ENCODE results near the gene JPH4. TPM values are rescaled to one million over a fixed set of nuclear protein-coding genes. Genes with fewer than 3 reads are reported as not detected.

JPH4 gene
- polyA plus RNA-seq, 3 donors = 2.2 to 4.1 (median 3.7) TPM

GRCh38 chr14:23540141-23540469 lies 38.5 kb downstream of the JPH4 start:
- Histone ChIP-seq H3K9me3 (replicated peaks in 1 of 2; ENCODE audit: control insufficient read depth in 1 of 2, insufficient read depth in 1 of 2, low read length in 2 of 2) (no peaks in the 10 kb centered on the region), H3K4me3 (replicated peaks in 1 of 3; ENCODE audit: low read depth in 2 of 3, low read length in 3 of 3) (no peak overlapping the region), H3K4me1 (ENCODE audit: control insufficient read depth in 1 of 2, insufficient read depth in 2 of 2, low read length in 2 of 2) (peaks cover 8 to 10% of the 10 kb centered on the region in 2 donors), H3K9ac (ENCODE audit: insufficient read depth, low read length, poor library complexity, severe bottlenecking) (no peak overlapping the region), H3K4me2 (replicated peaks; ENCODE audit: extremely low read depth, low read length, poor library complexity, severe bottlenecking) (no peak overlapping the region), H4K20me1 (ENCODE audit: insufficient read depth, low read length) (no peaks in the 10 kb centered on the region), H3K79me2 (ENCODE audit: insufficient read depth, low read length) (no peaks in the 10 kb centered on the region), H3K27ac (ENCODE audit: low read depth in 1 of 2, low read length in 2 of 2) (no peak overlapping the region), H2AFZ (ENCODE audit: insufficient read depth, low read depth, low read length, poor library complexity, severe bottlenecking) (no peak overlapping the region), H3K27me3 (ENCODE audit: control insufficient read depth in 2 of 2, insufficient read depth in 2 of 2, low read length in 2 of 2) (no peaks in the 10 kb centered on the region), H3K36me3 (replicated peaks in 1 of 2; ENCODE audit: control insufficient read depth in 1 of 2, insufficient read depth in 2 of 2, low read length in 2 of 2) (no peaks in the 10 kb centered on the region)
- DNase-seq = no peak
- 100% methylated on average over 2 of the region's 4 CpGs for WGBS (ENCODE audit: insufficient coverage)
- no peak overlapping the region for H3K27ac Mint-ChIP-seq
- peaks cover 0 to 1% (median 0%) of the 10 kb centered on the region in 7 donors for H3K9me3 Mint-ChIP-seq
- peaks cover 10% of the 10 kb centered on the region for H3K4me1 Mint-ChIP-seq
- H3K4me3 Mint-ChIP-seq = no peak overlapping the region
- peaks cover 6 to 7% (median 7%) of the 10 kb centered on the region in 3 donors for H3K27me3 Mint-ChIP-seq (ENCODE audit: low read depth in 3 of 3)
- no peak for TF ChIP-seq CTCF (IDR thresholded peaks at IDR 0.05)
- H3K36me3 Mint-ChIP-seq = no peaks in the 10 kb centered on the region
- intact Hi-C loops (cut with micrococcal nuclease) = no loop called here

- peaks cover 2 to 4% of the 10 kb centered on the region in 2 donors for H3K4me1 ChIP-seq (ENCODE audit: control insufficient read depth in 1 of 2, insufficient read depth in 2 of 2, low read length in 2 of 2)
- no peak overlapping the region for H3K27ac Mint-ChIP-seq
- peaks cover 0 to 1% (median 0%) of the 10 kb centered on the region in 7 donors for H3K9me3 Mint-ChIP-seq
- H3K27me3 Mint-ChIP-seq (ENCODE audit: low read depth in 3 of 3) = peaks cover 6 to 7% (median 7%) of the 10 kb centered on the region in 3 donors
- peak; percentile 15 to 47 (median 43) for DNase-seq
- no peak overlapping the region for H3K9ac ChIP-seq (ENCODE audit: insufficient read depth, low read length, poor library complexity, severe bottlenecking)
- no peak overlapping the region for H3K4me2 ChIP-seq (replicated peaks; ENCODE audit: extremely low read depth, low read length, poor library complexity, severe bottlenecking)
- no peak overlapping the region for H2AFZ ChIP-seq (ENCODE audit: insufficient read depth, low read depth, low read length, poor library complexity, severe bottlenecking)
- intact Hi-C loops (cut with micrococcal nuclease) = no loop called here
- H3K36me3 ChIP-seq (replicated peaks in 1 of 2; ENCODE audit: control insufficient read depth in 1 of 2, insufficient read depth in 2 of 2, low read length in 2 of 2) = no peaks in the 10 kb centered on the region
- no peaks in the 10 kb centered on the region for H4K20me1 ChIP-seq (ENCODE audit: insufficient read depth, low read length)
- H3K4me1 Mint-ChIP-seq = peaks cover 4% of the 10 kb centered on the region
- WGBS (ENCODE audit: insufficient coverage) = 65% methylated on average over 6 of the region's 10 CpGs
- H3K4me3 Mint-ChIP-seq = no peak overlapping the region
- H3K79me2 ChIP-seq (ENCODE audit: insufficient read depth, low read length) = no peaks in the 10 kb centered on the region
- no peaks in the 10 kb centered on the region for H3K27me3 ChIP-seq (ENCODE audit: control insufficient read depth in 2 of 2, insufficient read depth in 2 of 2, low read length in 2 of 2)
- no peaks in the 10 kb centered on the region for H3K9me3 ChIP-seq (replicated peaks in 1 of 2; ENCODE audit: control insufficient read depth in 1 of 2, insufficient read depth in 1 of 2, low read length in 2 of 2)
- no peak overlapping the region for H3K4me3 ChIP-seq (replicated peaks in 1 of 3; ENCODE audit: low read depth in 2 of 3, low read length in 3 of 3)
- no peaks in the 10 kb centered on the region for H3K36me3 Mint-ChIP-seq
- H3K27ac ChIP-seq (ENCODE audit: low read depth in 1 of 2, low read length in 2 of 2) = no peak overlapping the region
- peak; percentile 94 for TF ChIP-seq CTCF (IDR thresholded peaks at IDR 0.05)
Observed at GRCh38 chr14:23539248-23540140, 39.1 kb downstream of the JPH4 start.

All from CD14-positive monocyte (primary cell).